A549 (cell line): ENCODE measurements around the gene PLCB3. TPM values are rescaled to one million over a fixed set of nuclear protein-coding genes. Genes with fewer than 3 reads are reported as not detected.

Experiments used
- ATAC-seq, 2 experiments: fragments of 200-7000 bp in 1 of 2; fragments of >200 bp in 1 of 2; cut with Nextera tagmentation in 1 of 2; cut with Tn5 transposase in 1 of 2; 3 replicates each; pipeline versions ENCODE4 v1.8.0 to v1.9.1; 2018 to 2020; ENCODE audit warnings: mild to moderate bottlenecking in 1 of 2, moderate library complexity in 1 of 2
- CTCF ChIA-PET: fragments of 300-600 bp; sonication (Branson Sonifier 250); formaldehyde crosslinking; extraction: SDS; loops from one replicate; lab custom pipeline; 2021; ENCODE audit warnings: antibody characterized with exemption, inconsistent platforms; lab: Yijun Ruan, JAX
- POLR2A ChIA-PET: fragments of 350-600 bp; formaldehyde crosslinking; extraction: SDS; loops from one replicate; lab custom pipeline; 2021; ENCODE audit warnings: antibody characterized with exemption, inconsistent platforms; lab: Yijun Ruan, JAX
- DNase-seq, 2 experiments: peaks; one replicate each; pipeline versions ENCODE4 v3.0.0 to v3.0.0-alpha.2; 2011 to 2016; ENCODE audit warnings: low read depth in 1 of 2, low spot score in 1 of 2
- FAIRE-seq: peaks from 2 replicates; lab custom pipeline; 2011; peaks lifted over from hg19 to GRCh38; lab: Jason Lieb, UNC
- H3K27ac ChIP-seq, 2 experiments: fragments of >200 bp; sonication (Bioruptor Twin); formaldehyde crosslinking; 3 replicates each; pipeline ENCODE4 v1.5.1; 2016 to 2017
- H3K4me1 ChIP-seq: fragments of >200 bp; sonication (Bioruptor Twin); formaldehyde crosslinking; 3 replicates; pipeline ENCODE4 v1.6.1; 2016
- H3K4me2 ChIP-seq: fragments of >200 bp; sonication (Bioruptor Twin); formaldehyde crosslinking; 3 replicates; pipeline ENCODE4 v1.6.1; 2016
- H3K4me3 ChIP-seq: fragments of >200 bp; sonication (Bioruptor Twin); formaldehyde crosslinking; 3 replicates; pipeline ENCODE4 v1.5.1; 2016
- H3K9me3 ChIP-seq: fragments of >200 bp; sonication (Bioruptor Twin); formaldehyde crosslinking; 3 replicates; pipeline ENCODE4 v1.6.1; 2016
- BCL3 ChIP-seq: fragments of >200 bp; sonication (Bioruptor Twin); formaldehyde crosslinking; IDR thresholded peaks from 3 replicates; pipeline ENCODE4 v1.6.1; 2016
- CEBPB ChIP-seq, 2 experiments: fragments of >200 bp in 1 of 2; sonication (Bioruptor Twin) in 1 of 2; formaldehyde crosslinking in 1 of 2; IDR thresholded peaks; 2 replicates each; pipeline ENCODE4 v1.6.1; 2012 to 2016
- CTCF ChIP-seq: fragments of >200 bp; sonication (Bioruptor Twin); formaldehyde crosslinking; IDR thresholded peaks from 3 replicates; pipeline ENCODE4 v1.5.1; 2016
- E2F6 ChIP-seq: IDR thresholded peaks from 2 replicates; pipeline ENCODE4 v1.6.1; 2012; ENCODE audit warnings: low read depth, borderline replicate concordance
- HOXB13 ChIP-seq: fragments of 250-450 bp; sonication (Bioruptor Pico); IDR thresholded peaks from 2 replicates; pipeline ENCODE4 v1.5.0; 2020; ENCODE audit warnings: low read depth, mild to moderate bottlenecking, moderate library complexity
- JUN ChIP-seq, 2 experiments: fragments of >200 bp; sonication (Bioruptor Twin); formaldehyde crosslinking; IDR thresholded peaks; 2 replicates in 1 of 2; 3 replicates in 1 of 2; pipeline ENCODE4 v1.6.1; 2016 to 2017
- MYC ChIP-seq: IDR thresholded peaks from 2 replicates; pipeline ENCODE4 v1.6.1; 2012; ENCODE audit warnings: mild to moderate bottlenecking, inconsistent platforms, low read length, improper control_type of control experiment, borderline replicate concordance
- NFE2L2 ChIP-seq: fragments of 150-350 bp; conservative IDR thresholded peaks from 2 replicates; pipeline ENCODE4 v1.6.1; 2014; ENCODE audit warnings: low read length
- PHF8 ChIP-seq: fragments of 200-600 bp; sonication (generic); IDR thresholded peaks from 2 replicates; pipeline ENCODE4 v1.6.1; 2016; ENCODE audit warnings: low read depth, mild to moderate bottlenecking, antibody characterized with exemption, moderate library complexity, borderline replicate concordance
- POLR2A ChIP-seq: IDR thresholded peaks from 2 replicates; pipeline ENCODE4 v1.6.1; 2012; ENCODE audit warnings: mild to moderate bottlenecking, low read length
- RAD21 ChIP-seq, 2 experiments: fragments of >200 bp in 1 of 2; sonication (Bioruptor Twin) in 1 of 2; formaldehyde crosslinking in 1 of 2; IDR thresholded peaks in 1 of 2; conservative IDR thresholded peaks in 1 of 2; 2 replicates in 1 of 2; 3 replicates in 1 of 2; pipeline ENCODE4 v1.6.1; 2012 to 2018; ENCODE audit warnings: inconsistent platforms in 1 of 2
- SMC3 ChIP-seq: fragments of >200 bp; sonication (Bioruptor Twin); formaldehyde crosslinking; IDR thresholded peaks from 3 replicates; pipeline ENCODE4 v1.6.1; 2018; ENCODE audit warnings: inconsistent platforms
- WGBS: methylation state at CpG from one replicate; pipeline ENCODE4 v1.1.6; 2017; ENCODE audit errors: missing lambda C conversion rate; 5-methylcytosine and 5-hydroxymethylcytosine counted together
- polyA plus RNA-seq, 4 experiments: library from polyadenylated mRNA; depleted of rRNA in 3 of 4; stranded (reverse); fragments of >200 nt; fragmentation: RNase III in 1 of 4; extraction: RNeasy Plus Mini Kit Qiagen cat#74134 plus additional on column Dnase treatment in 1 of 4; gene quantifications; 2 replicates in 3 of 4; 3 replicates in 1 of 4; pipeline ENCODE4 v1.2.3, GENCODE V29; 2011 to 2017
- small RNA-seq, 6 experiments: library from RNA; depleted of rRNA; stranded (forward); fragments of <200 nt; gene quantifications; one replicate each; pipeline ENCODE3, GENCODE V24; 2012

Gene PLCB3
- polyA plus RNA-seq, 2 of the 4 experiments (the other 2 are of a cell fraction) = 8.8 to 21.2 TPM

GRCh38 chr11:64317961-64318765 lies 66.8 kb downstream of the PLCB3 start, which contains the start of gene PRDX5:
Gene PRDX5, plus strand, starts transcription at chr11:64318121. Its CDS starts 95 bp downstream, at chr11:64318216.
- 2% methylated on average over 45 of the region's 61 CpGs for WGBS
- CTCF ChIA-PET = interaction anchor here (0.6 to 20.7 kb wide), 20 partner anchors 7 to 1531 kb away, joined by 3 to 996 read pairs (median 3); partner anchors contain the start of genes CATSPERZ, CCDC88B, ESRRA and FERMT3
- H3K9me3 ChIP-seq = no peaks in the 10 kb centered on the region
- peak within 1 kb of the TSS; percentile 80 for H3K4me3 ChIP-seq
- peak; percentile 46; the same call in 1 of the 3 replicates for TF ChIP-seq BCL3
- peak; percentile 60 to 82; a peak in 3 of 4 replicates for TF ChIP-seq CEBPB (IDR thresholded peaks at IDR 0.05)
- TF ChIP-seq CTCF = peak; percentile 60
- TF ChIP-seq HOXB13 = no peak
- no peak for TF ChIP-seq NFE2L2
- TF ChIP-seq MYC = peak; percentile 45; the same call in 1 of the 2 replicates
- TF ChIP-seq RAD21 (conservative IDR thresholded peaks at IDR 0.05 in 1 of 2, IDR thresholded peaks at IDR 0.05 in 1 of 2) = peak; percentile 69 to 81
- no peak for TF ChIP-seq E2F6
- peak; percentile 46; the same call in 1 of the 2 replicates for TF ChIP-seq PHF8
- TF ChIP-seq JUN (IDR thresholded peaks at IDR 0.05) = peak; percentile 7 to 37; a peak in 2 of 5 replicates
- peak; percentile 77 for TF ChIP-seq SMC3
- peak; percentile 79 for TF ChIP-seq POLR2A
- TF ChIP-seq, all 56 proteins: peak for 9
- peaks cover 14% of the 10 kb centered on the region for H3K4me1 ChIP-seq
- H3K4me2 ChIP-seq = peak within 1 kb of the TSS; percentile 87
- POLR2A ChIA-PET = interaction anchor here (0.6 to 2.9 kb wide), 25 partner anchors 9 to 427 kb away, joined by 3 to 50 read pairs (median 7); partner anchors contain the start of genes BAD, CCDC88B, ESRRA and FKBP2
- peak; percentile 75 to 87 for ATAC-seq
- peak; percentile 91 to 98 for DNase-seq
- FAIRE-seq = no peak
- peak within 1 kb of the TSS; percentile 97 to 98 for H3K27ac ChIP-seq

Small RNA genes within 50 kb of the gene (small RNA-seq; reads per million reads assigned to genes)
- gene RF00019 = 0 reads per million in 6 experiments

Other genes with a start within 250 kb of the PLCB3 start
- gene FLRT1, start 215.6 kb upstream of the PLCB3 start, polyA plus RNA-seq (2011; rRNA removed) = 0.28 and 0.31 TPM in 2 replicates
- gene FLRT1, start 215.6 kb upstream of the PLCB3 start, polyA plus RNA-seq (2017; fragmentation: RNase III; extraction: RNeasy Plus Mini Kit Qiagen cat#74134 plus additional on column Dnase treatment) = 0.07 to 0.13 TPM (median 0.10 TPM) in 3 replicates
- gene MACROD1, start 85.4 kb upstream of the PLCB3 start, polyA plus RNA-seq (2011; rRNA removed) = 10.0 and 16.6 TPM in 2 replicates
- gene MACROD1, start 85.4 kb upstream of the PLCB3 start, polyA plus RNA-seq (2017; fragmentation: RNase III; extraction: RNeasy Plus Mini Kit Qiagen cat#74134 plus additional on column Dnase treatment) = 12.0 to 16.4 TPM (median 15.1 TPM) in 3 replicates
- 288 and 300 TPM in 2 replicates for gene STIP1, start 65.4 kb upstream of the PLCB3 start, polyA plus RNA-seq (2011; rRNA removed)
- 274 to 320 TPM (median 297 TPM) in 3 replicates for gene STIP1, start 65.4 kb upstream of the PLCB3 start, polyA plus RNA-seq (2017; fragmentation: RNase III; extraction: RNeasy Plus Mini Kit Qiagen cat#74134 plus additional on column Dnase treatment)
- 0.42 and 0.56 TPM in 2 replicates for gene FERMT3, start 44.8 kb upstream of the PLCB3 start, polyA plus RNA-seq (2011; rRNA removed)
- gene FERMT3, start 44.8 kb upstream of the PLCB3 start, polyA plus RNA-seq (2017; fragmentation: RNase III; extraction: RNeasy Plus Mini Kit Qiagen cat#74134 plus additional on column Dnase treatment) = 1.9 to 2.1 TPM (median 2.0 TPM) in 3 replicates
- gene TRPT1, start 25.3 kb upstream of the PLCB3 start, polyA plus RNA-seq (2011; rRNA removed) = 18.6 and 25.2 TPM in 2 replicates
- gene TRPT1, start 25.3 kb upstream of the PLCB3 start, polyA plus RNA-seq (2017; fragmentation: RNase III; extraction: RNeasy Plus Mini Kit Qiagen cat#74134 plus additional on column Dnase treatment) = 24.2 to 28.5 TPM (median 26.1 TPM) in 3 replicates
- gene NUDT22, start 25.3 kb upstream of the PLCB3 start, polyA plus RNA-seq (2011; rRNA removed) = 21.5 and 21.7 TPM in 2 replicates
- gene NUDT22, start 25.3 kb upstream of the PLCB3 start, polyA plus RNA-seq (2017; fragmentation: RNase III; extraction: RNeasy Plus Mini Kit Qiagen cat#74134 plus additional on column Dnase treatment) = 25.7 to 33.2 TPM (median 33.1 TPM) in 3 replicates
- 8.9 and 9.8 TPM in 2 replicates for gene DNAJC4, start 21.0 kb upstream of the PLCB3 start, polyA plus RNA-seq (2011; rRNA removed)
- 12.6 to 16.6 TPM (median 16.2 TPM) in 3 replicates for gene DNAJC4, start 21.0 kb upstream of the PLCB3 start, polyA plus RNA-seq (2017; fragmentation: RNase III; extraction: RNeasy Plus Mini Kit Qiagen cat#74134 plus additional on column Dnase treatment)
- 6.8 and 10.9 TPM in 2 replicates for gene VEGFB, start 16.9 kb upstream of the PLCB3 start, polyA plus RNA-seq (2011; rRNA removed)
- gene VEGFB, start 16.9 kb upstream of the PLCB3 start, polyA plus RNA-seq (2017; fragmentation: RNase III; extraction: RNeasy Plus Mini Kit Qiagen cat#74134 plus additional on column Dnase treatment) = 24.6 to 26.7 TPM (median 26.5 TPM) in 3 replicates
- gene FKBP2, start 10.4 kb upstream of the PLCB3 start, polyA plus RNA-seq (2011; rRNA removed) = 40.5 and 41.4 TPM in 2 replicates
- 131 to 142 TPM (median 136 TPM) in 3 replicates for gene FKBP2, start 10.4 kb upstream of the PLCB3 start, polyA plus RNA-seq (2017; fragmentation: RNase III; extraction: RNeasy Plus Mini Kit Qiagen cat#74134 plus additional on column Dnase treatment)
- 129 and 154 TPM in 2 replicates for gene PPP1R14B, start 4.6 kb upstream of the PLCB3 start, polyA plus RNA-seq (2011; rRNA removed)
- gene PPP1R14B, start 4.6 kb upstream of the PLCB3 start, polyA plus RNA-seq (2017; fragmentation: RNase III; extraction: RNeasy Plus Mini Kit Qiagen cat#74134 plus additional on column Dnase treatment) = 152 to 155 TPM (median 152 TPM) in 3 replicates
- 33.7 and 35.6 TPM in 2 replicates for gene BAD, start 33.1 kb downstream of the PLCB3 start, polyA plus RNA-seq (2011; rRNA removed)
- gene BAD, start 33.1 kb downstream of the PLCB3 start, polyA plus RNA-seq (2017; fragmentation: RNase III; extraction: RNeasy Plus Mini Kit Qiagen cat#74134 plus additional on column Dnase treatment) = 65.7 to 68.4 TPM (median 66.4 TPM) in 3 replicates
- gene GPR137, start 34.3 kb downstream of the PLCB3 start, polyA plus RNA-seq (2011; rRNA removed) = 11.0 and 14.4 TPM in 2 replicates
- 33.9 to 38.5 TPM (median 37.4 TPM) in 3 replicates for gene GPR137, start 34.3 kb downstream of the PLCB3 start, polyA plus RNA-seq (2017; fragmentation: RNase III; extraction: RNeasy Plus Mini Kit Qiagen cat#74134 plus additional on column Dnase treatment)
- not detected in 2 replicates for gene KCNK4, start 39.8 kb downstream of the PLCB3 start, polyA plus RNA-seq (2011; rRNA removed)
- gene KCNK4, start 39.8 kb downstream of the PLCB3 start, polyA plus RNA-seq (2017; fragmentation: RNase III; extraction: RNeasy Plus Mini Kit Qiagen cat#74134 plus additional on column Dnase treatment) = 0.12 to 0.28 TPM (median 0.17 TPM) in 3 replicates
- 1.9 TPM in 2 replicates for gene CATSPERZ, start 48.8 kb downstream of the PLCB3 start, polyA plus RNA-seq (2011; rRNA removed)
- 3.4 to 4.7 TPM (median 4.1 TPM) in 3 replicates for gene CATSPERZ, start 48.8 kb downstream of the PLCB3 start, polyA plus RNA-seq (2017; fragmentation: RNase III; extraction: RNeasy Plus Mini Kit Qiagen cat#74134 plus additional on column Dnase treatment)
- 13.9 and 15.2 TPM in 2 replicates for gene ESRRA, start 54.0 kb downstream of the PLCB3 start, polyA plus RNA-seq (2011; rRNA removed)
- gene ESRRA, start 54.0 kb downstream of the PLCB3 start, polyA plus RNA-seq (2017; fragmentation: RNase III; extraction: RNeasy Plus Mini Kit Qiagen cat#74134 plus additional on column Dnase treatment) = 30.9 to 35.5 TPM (median 33.5 TPM) in 3 replicates
- 305 and 363 TPM in 2 replicates for gene TRMT112, start 66.0 kb downstream of the PLCB3 start, polyA plus RNA-seq (2011; rRNA removed)
- gene TRMT112, start 66.0 kb downstream of the PLCB3 start, polyA plus RNA-seq (2017; fragmentation: RNase III; extraction: RNeasy Plus Mini Kit Qiagen cat#74134 plus additional on column Dnase treatment) = 424 to 447 TPM (median 440 TPM) in 3 replicates
- 305 and 377 TPM in 2 replicates for gene PRDX5, start 66.6 kb downstream of the PLCB3 start, polyA plus RNA-seq (2011; rRNA removed)
- gene PRDX5, start 66.6 kb downstream of the PLCB3 start, polyA plus RNA-seq (2017; fragmentation: RNase III; extraction: RNeasy Plus Mini Kit Qiagen cat#74134 plus additional on column Dnase treatment) = 442 to 500 TPM (median 491 TPM) in 3 replicates
- 4.8 and 5.7 TPM in 2 replicates for gene CCDC88B, start 88.7 kb downstream of the PLCB3 start, polyA plus RNA-seq (2011; rRNA removed)
- gene CCDC88B, start 88.7 kb downstream of the PLCB3 start, polyA plus RNA-seq (2017; fragmentation: RNase III; extraction: RNeasy Plus Mini Kit Qiagen cat#74134 plus additional on column Dnase treatment) = 8.8 to 10.3 TPM (median 9.7 TPM) in 3 replicates
- 19.1 and 21.4 TPM in 2 replicates for gene RPS6KA4, start 107.6 kb downstream of the PLCB3 start, polyA plus RNA-seq (2011; rRNA removed)
- gene RPS6KA4, start 107.6 kb downstream of the PLCB3 start, polyA plus RNA-seq (2017; fragmentation: RNase III; extraction: RNeasy Plus Mini Kit Qiagen cat#74134 plus additional on column Dnase treatment) = 34.5 to 40.4 TPM (median 35.9 TPM) in 3 replicates